Stimulated activated CD4-positive, alpha-beta T cell treated with anti-CD3 and anti-CD28 coated beads, Interleukin-12 subunit alpha, Interleukin-12 subunit beta, amount 100 ng/mL, for 24 hours (primary cell): ENCODE measurements around the gene GPC4.

Experiments used
- DNase-seq, 2 experiments: peaks; one replicate each; pipeline ENCODE4 v3.0.0-alpha.2; 2020; ENCODE audit warnings: low read depth in 2 of 2

GPC4 gene

DNA sequence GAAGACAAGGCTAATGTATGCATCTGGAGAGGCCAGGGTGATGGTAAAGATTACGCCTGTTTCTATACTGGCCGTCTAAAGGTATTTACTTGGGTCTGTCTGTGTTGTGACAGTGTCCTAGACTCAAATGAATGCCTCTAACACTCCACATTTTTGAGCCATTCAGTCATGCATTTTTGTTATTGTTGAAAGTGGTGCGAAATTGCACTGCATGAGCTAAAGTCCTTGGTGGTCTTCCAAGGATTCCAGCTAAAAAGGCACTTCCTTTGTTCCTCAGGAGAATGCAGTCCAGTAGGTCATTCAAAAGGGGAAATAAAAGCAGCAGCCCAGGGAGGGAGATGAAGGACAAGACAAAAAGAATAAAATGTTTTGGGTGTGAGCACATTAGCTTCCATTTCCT is 3.0 kb downstream of the GPC4 start:
- DNase-seq = no peak

GRCh38 chrX:133410550-133410949 is 4.7 kb downstream of the GPC4 start:
- DNase-seq = no peak

- no peak for DNase-seq
These were observed 9.6 kb downstream of the GPC4 start for GRCh38 chrX:133405498-133406185.

DNA sequence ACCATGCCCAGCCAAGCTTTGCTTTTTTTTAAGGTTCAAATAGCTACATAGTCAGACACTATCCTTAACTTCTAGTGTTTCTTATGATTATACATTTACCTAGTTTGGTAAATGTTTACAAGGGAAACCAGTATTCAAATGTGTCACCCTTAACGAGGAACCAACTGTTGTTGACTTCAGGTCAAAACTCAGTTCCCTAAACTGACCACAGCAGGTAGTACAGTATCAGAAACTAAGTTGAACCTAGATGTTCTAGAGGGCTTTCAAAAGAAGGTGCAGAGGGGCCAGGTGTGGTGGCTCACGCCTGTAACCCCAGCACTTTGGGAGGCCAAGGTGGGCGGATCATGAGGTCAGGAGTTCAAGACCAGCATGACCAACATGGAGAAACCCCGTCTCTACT is 11.3 kb downstream of the GPC4 start:
- DNase-seq = no peak

GRCh38 chrX:133402830-133403625 is 12.3 kb downstream of the GPC4 start:
- no peak for DNase-seq

DNA sequence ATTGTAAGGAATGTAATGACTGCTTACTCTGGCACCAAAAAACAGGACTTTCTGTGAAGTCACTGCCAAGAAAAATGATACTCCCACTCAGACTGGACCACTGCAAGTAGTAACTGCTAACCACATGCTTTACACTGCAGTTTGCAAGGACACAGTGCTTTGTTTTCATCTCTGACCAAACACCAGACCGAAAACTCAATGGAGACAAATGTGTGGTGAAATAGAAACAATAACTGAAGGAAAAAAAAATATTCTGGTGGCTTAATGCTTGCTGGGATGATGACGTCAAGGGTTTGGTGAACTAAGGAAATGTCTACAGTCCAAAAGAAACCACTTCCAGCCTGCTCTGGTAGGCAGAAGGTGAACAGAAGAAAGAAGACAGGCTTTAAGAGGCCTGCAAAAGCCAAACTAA is 13.2 kb downstream of the GPC4 start:
- DNase-seq = no peak

DNA sequence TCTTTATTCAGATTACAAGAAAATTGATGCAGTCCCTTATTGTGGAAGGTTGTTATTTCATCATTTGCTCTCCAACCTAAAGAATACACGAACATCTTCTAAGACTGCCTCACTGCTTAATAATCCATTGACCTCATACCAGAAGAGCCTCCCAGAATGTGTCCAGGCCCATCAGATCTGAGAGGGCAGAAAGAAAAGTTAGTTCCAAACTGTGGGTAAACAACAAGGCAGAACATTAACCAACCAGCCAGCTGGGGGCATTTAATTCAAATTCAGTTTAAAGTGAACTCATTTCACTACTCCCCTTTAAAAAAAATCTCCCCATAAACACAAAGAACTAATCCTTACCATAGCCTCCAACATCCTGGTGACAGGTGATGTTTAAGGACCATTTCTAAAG is 13.8 kb downstream of the GPC4 start:
- DNase-seq = no peak

DNA sequence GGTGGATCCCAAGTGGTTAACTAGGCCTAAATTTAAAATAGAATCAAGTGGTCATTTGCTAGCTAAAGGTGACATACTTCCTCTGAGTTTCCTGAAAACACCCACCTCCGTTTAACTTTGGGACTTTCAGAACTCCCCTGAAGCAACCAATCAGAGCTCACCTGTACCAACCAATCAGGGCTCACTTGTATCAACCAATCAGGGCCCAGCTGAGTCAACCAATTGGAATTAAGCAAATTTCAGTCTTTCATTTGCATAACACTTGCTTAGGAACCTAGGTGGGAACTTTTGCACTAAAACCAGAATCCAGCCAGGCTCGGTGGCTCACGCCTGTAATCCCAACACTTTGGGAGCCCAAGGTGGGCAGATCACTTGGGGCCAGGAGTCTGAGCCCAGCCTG is 15.9 kb downstream of the GPC4 start:
- DNase-seq = no peak

DNA sequence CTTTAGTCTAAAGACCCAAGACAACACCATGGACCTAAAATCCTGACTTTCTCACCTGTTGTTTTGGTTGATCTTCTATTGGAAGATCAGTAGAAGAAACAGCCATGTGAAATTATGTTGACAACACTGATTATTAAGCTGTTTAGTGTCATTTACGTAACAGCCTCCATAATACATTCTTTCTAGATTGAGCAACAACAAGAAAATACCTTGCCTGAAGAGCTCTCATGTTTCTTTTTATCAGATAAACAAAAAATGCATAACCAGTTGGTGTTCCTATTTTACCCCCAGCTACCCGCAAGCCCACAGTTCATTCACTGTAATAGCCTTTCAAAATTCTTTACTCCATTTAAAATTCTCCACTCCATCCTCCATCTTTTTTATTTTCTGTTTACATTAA is 20.5 kb downstream of the GPC4 start:
- DNase-seq = no peak

- no peak for DNase-seq
These were observed 22.6 kb downstream of the GPC4 start for GRCh38 chrX:133392671-133393070.

- no peak for DNase-seq
These were observed 24.2 kb downstream of the GPC4 start for GRCh38 chrX:133391111-133391510.

GRCh38 chrX:133390676-133391075 is 24.6 kb downstream of the GPC4 start:
- DNase-seq = no peak

DNA sequence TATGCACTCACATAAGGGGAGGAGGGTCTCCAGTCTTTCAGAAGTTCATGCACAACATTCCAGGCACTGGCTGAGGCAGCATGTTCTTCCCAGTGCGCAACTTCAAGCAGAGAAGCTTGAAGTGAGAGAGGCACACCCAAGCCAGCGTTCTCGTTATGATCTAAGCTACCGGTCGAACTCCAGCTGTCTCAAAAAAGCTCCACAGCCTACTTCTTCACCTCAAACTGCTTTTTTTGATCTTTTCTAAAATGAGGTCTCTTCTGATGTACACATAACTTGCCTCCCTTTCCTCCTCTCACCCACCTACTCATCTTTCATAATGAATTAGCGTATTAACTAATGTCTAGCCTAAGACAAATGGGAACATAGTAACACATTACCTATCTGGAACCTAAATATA is 25.3 kb downstream of the GPC4 start:
- DNase-seq = no peak

DNA sequence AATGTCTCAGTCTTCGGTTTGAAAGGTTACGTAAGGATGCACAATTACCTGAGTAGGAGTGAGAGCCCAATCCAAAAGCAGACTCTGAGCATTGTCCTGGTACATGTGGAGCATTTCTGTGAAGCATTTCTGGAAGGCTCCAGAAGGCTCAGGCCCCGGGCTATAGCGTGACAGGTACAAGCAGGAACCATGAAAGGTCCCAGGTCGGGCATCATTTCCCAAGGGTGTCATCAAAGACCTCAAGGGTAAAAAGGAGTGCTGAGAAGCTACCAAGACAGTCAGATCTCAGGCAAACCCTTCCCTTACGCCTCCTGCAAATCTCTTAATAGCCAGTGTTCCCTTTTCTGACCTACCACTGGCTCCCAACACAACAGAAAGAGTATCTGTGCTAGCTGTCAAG is 30.8 kb downstream of the GPC4 start:
- no peak for DNase-seq

DNA sequence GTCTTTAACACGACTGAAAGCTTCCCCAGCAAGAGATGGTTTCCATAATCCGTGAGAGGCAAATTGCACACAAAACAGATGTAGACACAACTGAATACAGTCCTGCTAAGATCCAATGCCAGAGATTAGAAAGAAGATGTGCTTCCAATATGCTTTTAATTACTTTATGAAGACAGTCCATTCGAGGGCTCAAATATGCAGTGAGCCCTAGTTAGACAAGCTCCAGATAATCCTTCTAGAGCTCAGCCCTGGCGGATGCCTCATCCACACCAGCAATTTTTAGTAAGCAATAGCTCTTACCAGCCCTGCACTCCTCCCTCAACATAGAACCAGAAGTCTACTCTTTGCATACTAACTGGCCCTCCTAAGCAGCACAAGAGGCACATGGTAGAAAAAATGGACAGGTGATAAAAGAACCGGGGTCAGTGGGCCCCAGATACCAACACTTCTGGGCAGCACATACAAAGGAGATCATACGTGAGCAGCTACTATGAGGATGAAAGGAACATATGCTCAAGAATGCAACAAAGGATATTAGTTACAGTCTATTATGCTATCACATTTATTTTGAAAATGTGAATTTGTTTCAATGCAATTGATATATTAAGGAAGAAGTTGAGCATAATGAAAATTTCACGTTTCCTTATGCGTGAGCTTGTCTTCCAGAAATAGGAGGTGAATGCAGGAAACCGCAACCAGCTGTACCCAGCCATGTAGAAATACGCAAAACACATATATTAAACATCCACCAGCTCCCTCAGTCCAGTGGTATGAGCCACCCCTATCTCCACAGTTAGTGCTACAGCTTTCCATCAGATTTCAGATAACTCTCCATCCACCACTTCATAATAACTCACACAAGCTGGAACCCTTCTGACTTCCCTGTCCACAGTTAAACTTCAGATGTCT is 34.3 kb downstream of the GPC4 start:
- DNase-seq = no peak

DNA sequence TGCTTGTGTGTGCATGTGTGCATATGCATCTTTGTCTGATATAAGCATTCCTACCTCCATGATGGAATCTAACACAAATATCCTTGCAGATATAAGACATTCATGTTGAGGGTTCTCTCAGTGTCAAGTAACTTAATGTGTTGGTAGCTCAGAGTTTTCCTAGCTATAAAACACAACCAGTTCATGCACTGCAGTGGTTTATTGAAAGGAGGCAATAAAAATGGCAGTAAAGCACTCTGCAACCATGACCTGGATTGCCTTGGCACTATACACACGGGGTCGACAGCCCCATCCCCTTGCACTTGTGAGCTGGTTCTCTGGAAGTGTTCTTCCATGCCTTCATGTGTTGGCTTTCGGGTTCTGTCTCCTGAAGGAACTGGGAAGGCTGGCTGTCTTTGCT is 38.9 kb downstream of the GPC4 start:
- no peak for DNase-seq

DNA sequence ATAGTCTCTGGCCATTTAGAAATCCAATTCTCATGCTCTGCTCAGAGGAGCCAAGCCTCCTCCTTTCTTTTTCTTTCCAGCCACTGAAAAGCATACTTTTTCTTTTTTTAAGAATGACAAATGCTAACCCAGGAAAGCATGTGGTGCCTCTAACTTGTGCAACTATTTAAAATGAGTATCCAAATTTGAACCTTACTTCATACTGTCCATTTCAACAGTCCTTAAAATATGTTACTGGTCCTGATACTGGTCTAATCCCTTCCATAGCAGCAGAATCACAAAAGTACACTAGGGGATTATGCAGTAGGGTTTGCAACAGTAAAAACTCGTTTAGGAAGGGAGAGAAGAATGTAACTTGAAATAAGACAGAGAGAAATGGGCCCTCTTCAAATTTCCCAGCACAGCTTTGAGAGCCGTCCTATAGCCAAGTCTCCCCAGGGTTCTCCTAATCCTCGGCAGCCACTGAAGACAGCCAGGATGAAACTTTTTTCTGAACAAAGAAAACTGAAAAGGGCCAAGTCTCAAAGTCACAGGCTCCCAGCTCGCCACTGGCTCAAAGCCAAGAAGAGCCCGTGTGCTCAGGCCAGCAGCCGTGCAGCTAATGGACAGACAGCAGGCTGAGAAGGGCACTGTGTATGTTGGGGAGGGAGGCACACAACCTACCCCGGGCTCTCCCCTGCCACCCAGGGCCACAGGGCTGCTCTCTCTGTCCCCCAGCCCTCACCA is 39.5 kb downstream of the GPC4 start:
- no peak for DNase-seq

DNA sequence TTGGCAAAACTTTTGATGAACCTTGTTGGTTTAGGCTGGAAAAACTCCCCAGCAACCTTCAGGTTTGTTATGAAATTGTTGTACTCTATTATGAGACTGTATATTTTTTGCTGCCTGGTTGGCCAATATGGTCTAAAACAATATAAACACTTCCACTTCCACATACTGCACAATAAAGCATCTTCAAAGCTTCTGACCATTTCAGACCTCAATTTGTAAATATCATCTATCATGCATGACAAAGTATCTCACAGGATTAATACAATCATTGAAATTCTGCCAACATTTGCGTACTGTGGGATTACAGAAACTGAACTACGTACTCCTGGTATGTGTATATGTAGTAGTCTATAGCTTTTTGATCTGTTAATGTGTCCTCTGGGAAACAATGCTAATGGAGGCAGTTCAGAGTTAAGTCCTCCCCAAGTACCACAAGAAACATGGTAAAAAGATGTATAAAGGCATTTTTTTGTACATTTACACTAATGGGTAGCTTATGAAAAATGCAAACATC is 40.4 kb downstream of the GPC4 start:
- DNase-seq = no peak

DNA sequence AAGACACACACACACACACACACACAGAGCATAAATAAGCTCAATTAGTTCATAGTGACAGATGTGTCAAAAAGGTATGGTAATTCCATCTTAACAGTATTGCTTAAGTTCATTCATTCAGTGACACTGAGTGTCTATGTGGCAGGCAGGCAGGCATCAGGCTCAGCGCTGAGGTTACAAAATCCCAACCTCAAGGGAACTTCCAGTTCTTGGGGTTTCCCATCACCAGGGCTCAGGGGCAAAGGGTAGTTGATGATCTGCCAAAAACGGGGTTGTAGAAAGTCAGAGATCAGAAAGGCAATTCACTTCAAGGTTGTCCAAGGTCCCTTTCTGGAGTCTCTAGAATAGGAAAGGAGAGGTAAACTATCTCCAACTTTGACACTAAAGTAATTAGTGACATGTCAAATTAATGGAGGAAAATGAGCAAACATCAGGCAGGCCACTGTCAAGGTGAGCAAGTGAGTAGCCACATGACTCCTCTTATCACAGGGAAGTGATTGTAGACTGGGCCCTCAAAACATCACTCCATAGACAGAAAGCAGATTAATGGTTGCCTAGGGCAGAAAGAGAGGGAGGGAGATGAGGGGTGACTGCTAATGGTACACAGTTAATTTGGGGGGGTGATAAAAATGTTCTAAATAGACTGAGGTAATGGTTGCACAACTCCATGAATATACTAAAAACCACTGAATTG is 41.8 kb downstream of the GPC4 start:
- DNase-seq = no peak

DNA sequence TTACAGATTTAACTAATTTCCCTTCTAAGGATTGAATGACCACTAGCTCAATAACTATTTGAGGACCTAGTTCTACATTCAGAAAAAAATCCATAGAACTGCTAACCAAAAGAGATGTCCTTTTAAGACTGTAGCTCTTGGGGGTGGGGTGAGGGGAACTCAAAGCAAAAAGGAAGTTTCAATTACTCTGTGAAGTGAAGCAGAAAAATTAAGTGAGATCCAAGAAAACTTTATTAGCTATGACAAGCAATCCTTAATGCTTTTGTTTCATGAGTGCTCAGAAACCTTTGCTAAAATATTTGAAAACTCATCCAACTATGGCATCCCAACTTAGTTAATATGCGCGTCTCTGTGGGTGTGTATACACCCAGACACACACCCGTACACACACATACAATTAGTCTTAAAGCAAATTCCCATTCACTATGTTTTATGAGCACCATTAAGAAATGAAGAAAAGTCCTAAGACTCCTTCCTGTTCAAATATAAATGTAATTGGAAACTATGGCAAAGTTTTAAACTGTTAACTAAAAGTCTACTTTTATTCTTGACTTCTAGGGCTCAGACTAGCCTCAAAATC is 44.5 kb downstream of the GPC4 start:
- no peak for DNase-seq

GRCh38 chrX:133369065-133369464 is 46.2 kb downstream of the GPC4 start:
- DNase-seq = no peak
